Tibial nerve (tissue), 4 donors: ENCODE data around the gene TSPAN5. TPM values are rescaled to one million over a fixed set of nuclear protein-coding genes. Genes with fewer than 3 reads are reported as not detected.
A peak's percentile ranks its signal among the peaks of the same experiment; 100 is the strongest.

ENCODE experiments used
- DNase-seq, 2 donors: peaks; one replicate each; pipeline ENCODE4 v3.0.0-alpha.2; 2019; ENCODE audit warnings: low spot score in 2 of 2
- H3K27ac ChIP-seq, 4 donors: fragments of 200-600 bp; sonication (generic) in 3 of 4; one replicate each; pipeline ENCODE4 v1.5.1; 2017 to 2019; ENCODE audit warnings: mild to moderate bottlenecking in 1 of 4
- H3K27me3 ChIP-seq, 2 donors: fragments of 200-600 bp; sonication (generic) in 1 of 2; one replicate each; pipeline versions ENCODE4 v1.5.1 to v1.6.0; 2017 to 2019
- H3K36me3 ChIP-seq, 3 donors: fragments of 200-600 bp; sonication (generic); one replicate each; pipeline ENCODE4 v1.5.1; 2018 to 2019
- H3K4me1 ChIP-seq, 4 donors: fragments of 200-600 bp; sonication (generic) in 3 of 4; one replicate each; pipeline ENCODE4 v1.5.1; 2017 to 2019
- H3K4me3 ChIP-seq, 4 donors: fragments of 200-600 bp; sonication (generic) in 3 of 4; one replicate each; pipeline ENCODE4 v1.5.1; 2017 to 2019; ENCODE audit warnings: mild to moderate bottlenecking in 1 of 4, moderate library complexity in 1 of 4
- H3K9me3 ChIP-seq, 4 donors: fragments of 200-600 bp; sonication (generic) in 3 of 4; one replicate each; pipeline ENCODE4 v1.5.1; 2017 to 2019
- EP300 ChIP-seq, 2 donors: sonication (generic); formaldehyde crosslinking; IDR thresholded peaks; one replicate each; pipeline ENCODE4 v1.6.1; 2017; ENCODE audit warnings: antibody characterized with exemption in 2 of 2, mild to moderate bottlenecking in 1 of 2
- POLR2A ChIP-seq, 2 donors: fragments of 450-650 bp; IDR thresholded peaks; one replicate each; pipeline ENCODE4 v1.6.1; 2017; ENCODE audit warnings: antibody characterized with exemption in 2 of 2, mild to moderate bottlenecking in 2 of 2, moderate library complexity in 2 of 2
- WGBS, 2 donors: methylation state at CpG; one replicate each; pipeline ENCODE4 v1.1.5; 2018; 5-methylcytosine and 5-hydroxymethylcytosine counted together
- total RNA-seq, 4 donors: library from RNA; depleted of rRNA; stranded (reverse); fragments of >200 nt; gene quantifications; one replicate each; pipeline ENCODE4 v1.1.0, GENCODE V29; 2016
- TF ChIP-seq, protein P1 (sequence below), 5 experiments: fragments of 200-600 bp in 3 of 5; fragments of 450-650 bp in 2 of 5; sonication (generic) in 3 of 5; IDR thresholded peaks; one replicate each; pipeline ENCODE4 v1.5.1; 2016 to 2019; ENCODE audit warnings: antibody characterized with exemption in 5 of 5, mild to moderate bottlenecking in 3 of 5, moderate library complexity in 2 of 5

The TSPAN5 gene
- total RNA-seq, 4 donors from 2014 or later, result 15.3 to 30.8 (median 25.6) TPM

DNA sequence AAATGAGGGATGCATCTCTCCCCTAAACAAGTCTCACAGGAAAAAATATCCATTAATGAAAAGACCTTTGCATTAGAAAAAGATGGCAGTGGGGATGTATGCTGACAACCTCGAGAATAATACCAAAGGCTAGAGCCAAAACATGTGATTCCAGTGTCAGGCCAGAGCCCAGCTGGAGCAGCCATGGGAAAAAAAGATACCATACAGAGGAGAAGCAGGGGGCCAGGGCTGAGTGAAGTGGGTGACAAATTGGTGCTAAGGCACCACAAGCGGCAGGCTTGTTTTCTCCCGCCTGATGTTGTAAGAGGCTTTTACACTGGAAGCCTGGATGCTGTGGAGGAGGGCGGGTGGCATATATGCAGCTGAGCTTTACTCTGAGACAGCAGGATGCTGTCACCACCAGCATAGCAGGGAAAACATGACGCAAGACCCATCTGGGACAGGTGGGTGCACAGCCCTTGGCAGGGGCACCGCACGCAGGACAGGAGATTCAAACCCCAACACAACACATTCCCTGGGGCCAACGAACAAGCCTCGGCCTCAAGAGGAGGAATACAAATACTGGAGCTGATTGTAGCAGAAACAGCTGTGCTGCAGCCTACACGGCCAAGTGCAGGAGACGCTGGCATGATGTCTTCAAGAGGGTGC, 91.9 kb downstream of the TSPAN5 start:
- WGBS, 2 donors, result 40 to 46% methylated on average over 11 of the region's 11 CpGs

GRCh38 chr4:98565681-98566301, 92.6 kb downstream of the TSPAN5 start:
- 23% methylated on average over 5 of the region's 5 CpGs for WGBS, 2 donors
- DNase-seq, result no peak
- no peaks in the 10 kb centered on the region for H3K9me3 ChIP-seq
- no peak overlapping the region for H3K4me3 ChIP-seq
- TF ChIP-seq POLR2A (IDR thresholded peaks at IDR 0.05) (no peak), EP300 (IDR thresholded peaks at IDR 0.05) (no peak)
- TF ChIP-seq, protein P1, sequence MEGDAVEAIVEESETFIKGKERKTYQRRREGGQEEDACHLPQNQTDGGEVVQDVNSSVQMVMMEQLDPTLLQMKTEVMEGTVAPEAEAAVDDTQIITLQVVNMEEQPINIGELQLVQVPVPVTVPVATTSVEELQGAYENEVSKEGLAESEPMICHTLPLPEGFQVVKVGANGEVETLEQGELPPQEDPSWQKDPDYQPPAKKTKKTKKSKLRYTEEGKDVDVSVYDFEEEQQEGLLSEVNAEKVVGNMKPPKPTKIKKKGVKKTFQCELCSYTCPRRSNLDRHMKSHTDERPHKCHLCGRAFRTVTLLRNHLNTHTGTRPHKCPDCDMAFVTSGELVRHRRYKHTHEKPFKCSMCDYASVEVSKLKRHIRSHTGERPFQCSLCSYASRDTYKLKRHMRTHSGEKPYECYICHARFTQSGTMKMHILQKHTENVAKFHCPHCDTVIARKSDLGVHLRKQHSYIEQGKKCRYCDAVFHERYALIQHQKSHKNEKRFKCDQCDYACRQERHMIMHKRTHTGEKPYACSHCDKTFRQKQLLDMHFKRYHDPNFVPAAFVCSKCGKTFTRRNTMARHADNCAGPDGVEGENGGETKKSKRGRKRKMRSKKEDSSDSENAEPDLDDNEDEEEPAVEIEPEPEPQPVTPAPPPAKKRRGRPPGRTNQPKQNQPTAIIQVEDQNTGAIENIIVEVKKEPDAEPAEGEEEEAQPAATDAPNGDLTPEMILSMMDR (IDR thresholded peaks at IDR 0.05), result no peak
- no peaks in the 10 kb centered on the region for H3K36me3 ChIP-seq
- peaks cover 0 to 35% (median 13%) of the 10 kb centered on the region in 4 donors for H3K4me1 ChIP-seq
- H3K27me3 ChIP-seq, result no peaks in the 10 kb centered on the region
- H3K27ac ChIP-seq, result peak overlapping the region; percentile 3 to 83 (median 38)

More for the DNA sequence above, 91.9 kb downstream of the TSPAN5 start:
- Histone ChIP-seq H3K27ac (peak overlapping the region; percentile 34 to 83 (median 58)), H3K4me3 (no peak overlapping the region), H3K36me3 (no peaks in the 10 kb centered on the region), H3K27me3 (no peaks in the 10 kb centered on the region), H3K9me3 (no peaks in the 10 kb centered on the region), H3K4me1 (peaks cover 0 to 35% (median 13%) of the 10 kb centered on the region in 4 donors)
- DNase-seq, result no peak
- TF ChIP-seq EP300 (IDR thresholded peaks at IDR 0.05), result no peak
- TF ChIP-seq POLR2A (IDR thresholded peaks at IDR 0.05), result no peak
- TF ChIP-seq, protein P1 (IDR thresholded peaks at IDR 0.05), result no peak

DNA sequence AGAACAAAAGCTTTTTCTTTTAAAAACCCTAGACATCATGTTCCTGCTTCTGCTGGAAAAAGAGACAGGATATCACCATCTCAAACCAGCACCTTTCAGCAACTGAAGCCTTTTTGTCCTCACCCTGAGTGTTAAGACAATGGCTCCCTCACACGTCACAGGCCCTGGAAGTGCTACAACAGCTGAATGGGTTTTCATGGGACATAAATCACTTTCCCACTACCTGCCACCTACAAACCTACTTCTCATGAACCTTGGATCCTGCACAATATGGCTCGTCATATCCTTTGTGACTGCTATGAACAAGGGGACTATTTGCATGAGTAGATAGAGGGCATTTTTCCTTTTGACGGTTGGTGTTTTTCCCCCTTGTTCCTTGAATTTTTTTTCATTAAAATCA, 93.6 kb downstream of the TSPAN5 start:
- H3K4me1 ChIP-seq, result peaks cover 0 to 35% (median 14%) of the 10 kb centered on the region in 4 donors
- WGBS, 2 donors, result 65 to 70% methylated on average over 3 of the region's 3 CpGs
- H3K27me3 ChIP-seq, result no peaks in the 10 kb centered on the region
- H3K9me3 ChIP-seq, result no peaks in the 10 kb centered on the region
- TF ChIP-seq EP300 (IDR thresholded peaks at IDR 0.05) (no peak), POLR2A (IDR thresholded peaks at IDR 0.05) (no peak)
- TF ChIP-seq, protein P1 (IDR thresholded peaks at IDR 0.05), result no peak
- no peaks in the 10 kb centered on the region for H3K36me3 ChIP-seq
- DNase-seq, result no peak
- peak overlapping the region in 2 of 4 donors; percentile 72 to 83 for H3K27ac ChIP-seq
- no peak overlapping the region for H3K4me3 ChIP-seq

GRCh38 chr4:98560321-98560720, 98.1 kb downstream of the TSPAN5 start:
- peaks cover 0 to 29% (median 1%) of the 10 kb centered on the region in 4 donors for H3K4me1 ChIP-seq
- H3K9me3 ChIP-seq, result no peaks in the 10 kb centered on the region
- H3K27me3 ChIP-seq, result no peaks in the 10 kb centered on the region
- H3K27ac ChIP-seq, result peak overlapping the region in 3 of 4 donors; percentile 15 to 78 (median 56)
- no peaks in the 10 kb centered on the region for H3K36me3 ChIP-seq
- no peak for DNase-seq
- WGBS, 2 donors, result 75 to 85% methylated on average over 3 of the region's 3 CpGs
- TF ChIP-seq, protein P1 (IDR thresholded peaks at IDR 0.05), result no peak
- TF ChIP-seq EP300 (IDR thresholded peaks at IDR 0.05), result no peak
- no peak for TF ChIP-seq POLR2A (IDR thresholded peaks at IDR 0.05)
- H3K4me3 ChIP-seq, result no peak overlapping the region
